ENCODE measurements around the gene DDTL. TPM values are rescaled to one million over a fixed set of nuclear protein-coding genes. Genes with fewer than 3 reads are reported as not detected.
"Not testable (repeated sequence)": the region's sequence is repeated elsewhere in the genome, so short reads cannot be mapped to it uniquely, and the experiment has no call there.

The DDTL gene
- polyA plus RNA-seq, 3 donors, result 0.25 to 0.41 TPM; not detected in 1

DNA sequence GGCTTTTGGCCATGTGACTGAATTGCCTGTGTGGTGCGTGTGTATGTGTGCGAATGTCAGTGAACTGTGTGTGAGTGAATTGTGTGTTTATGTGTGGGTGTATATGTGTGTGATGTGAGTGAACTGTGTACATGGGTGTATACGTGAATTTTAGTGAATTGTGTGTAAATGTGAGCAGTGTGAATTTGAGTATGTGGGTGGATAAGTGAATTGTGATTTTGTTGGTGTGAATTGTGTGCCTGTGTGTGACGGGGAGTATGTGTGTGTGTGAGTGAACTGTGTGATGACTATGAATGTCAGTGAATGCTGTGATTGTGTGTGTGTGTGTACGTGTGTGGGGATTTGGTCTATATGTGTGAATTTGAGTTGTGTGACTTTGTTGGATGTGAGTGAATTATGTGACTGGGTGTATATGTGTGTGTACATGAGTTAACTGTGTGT lies 3.5 kb downstream of the DDTL start:
- H3K36me3 ChIP-seq (replicated peaks in 1 of 2; ENCODE audit: control insufficient read depth in 1 of 2, insufficient read depth in 2 of 2, low read length in 2 of 2), result peaks cover 25 to 31% of the 10 kb centered on the region in 2 donors
- H3K9me3 Mint-ChIP-seq, result peaks cover 0 to 3% (median 0%) of the 10 kb centered on the region in 7 donors
- H3K4me1 Mint-ChIP-seq, result no peaks in the 10 kb centered on the region
- H3K27ac Mint-ChIP-seq, result peak overlapping the region in 2 of 7 donors; percentile 14 to 19
- H3K9ac ChIP-seq (ENCODE audit: insufficient read depth, low read length, poor library complexity, severe bottlenecking), result no peak overlapping the region
- peaks cover 30% of the 10 kb centered on the region for H4K20me1 ChIP-seq (ENCODE audit: insufficient read depth, low read length)
- H3K27ac ChIP-seq (ENCODE audit: low read depth in 1 of 2, low read length in 2 of 2), result no peak overlapping the region
- no peaks in the 10 kb centered on the region for H3K27me3 Mint-ChIP-seq (ENCODE audit: low read depth in 3 of 3)
- H3K36me3 Mint-ChIP-seq, result peaks cover 28 to 31% of the 10 kb centered on the region in 2 donors
- no peak overlapping the region for H3K4me2 ChIP-seq (replicated peaks; ENCODE audit: extremely low read depth, low read length, poor library complexity, severe bottlenecking)
- WGBS (ENCODE audit: insufficient coverage), result 90% methylated on average over 5 of the region's 5 CpGs
- no peak overlapping the region for H2AFZ ChIP-seq (ENCODE audit: insufficient read depth, low read depth, low read length, poor library complexity, severe bottlenecking)
- no peak overlapping the region for H3K4me3 Mint-ChIP-seq
- no peak for DNase-seq
- H3K4me1 ChIP-seq (ENCODE audit: control insufficient read depth in 1 of 2, insufficient read depth in 2 of 2, low read length in 2 of 2), result no peaks in the 10 kb centered on the region
- TF ChIP-seq, protein P1, sequence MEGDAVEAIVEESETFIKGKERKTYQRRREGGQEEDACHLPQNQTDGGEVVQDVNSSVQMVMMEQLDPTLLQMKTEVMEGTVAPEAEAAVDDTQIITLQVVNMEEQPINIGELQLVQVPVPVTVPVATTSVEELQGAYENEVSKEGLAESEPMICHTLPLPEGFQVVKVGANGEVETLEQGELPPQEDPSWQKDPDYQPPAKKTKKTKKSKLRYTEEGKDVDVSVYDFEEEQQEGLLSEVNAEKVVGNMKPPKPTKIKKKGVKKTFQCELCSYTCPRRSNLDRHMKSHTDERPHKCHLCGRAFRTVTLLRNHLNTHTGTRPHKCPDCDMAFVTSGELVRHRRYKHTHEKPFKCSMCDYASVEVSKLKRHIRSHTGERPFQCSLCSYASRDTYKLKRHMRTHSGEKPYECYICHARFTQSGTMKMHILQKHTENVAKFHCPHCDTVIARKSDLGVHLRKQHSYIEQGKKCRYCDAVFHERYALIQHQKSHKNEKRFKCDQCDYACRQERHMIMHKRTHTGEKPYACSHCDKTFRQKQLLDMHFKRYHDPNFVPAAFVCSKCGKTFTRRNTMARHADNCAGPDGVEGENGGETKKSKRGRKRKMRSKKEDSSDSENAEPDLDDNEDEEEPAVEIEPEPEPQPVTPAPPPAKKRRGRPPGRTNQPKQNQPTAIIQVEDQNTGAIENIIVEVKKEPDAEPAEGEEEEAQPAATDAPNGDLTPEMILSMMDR (IDR thresholded peaks at IDR 0.05), result no peak
- H3K79me2 ChIP-seq (ENCODE audit: insufficient read depth, low read length), result peaks cover 18% of the 10 kb centered on the region
- intact Hi-C loops (cut with micrococcal nuclease), result loop anchor here in 1 of 2 donors (5.0 kb wide), 2 partner anchors 43 to 58 kb away; no protein-coding TSS in a partner anchor
- peaks cover 0 to 4% of the 10 kb centered on the region in 2 donors for H3K9me3 ChIP-seq (replicated peaks in 1 of 2; ENCODE audit: control insufficient read depth in 1 of 2, insufficient read depth in 1 of 2, low read length in 2 of 2)
- no peaks in the 10 kb centered on the region for H3K27me3 ChIP-seq (ENCODE audit: control insufficient read depth in 2 of 2, insufficient read depth in 2 of 2, low read length in 2 of 2)
- no peak overlapping the region for H3K4me3 ChIP-seq (replicated peaks in 1 of 3; ENCODE audit: low read depth in 2 of 3, low read length in 3 of 3)

DNA sequence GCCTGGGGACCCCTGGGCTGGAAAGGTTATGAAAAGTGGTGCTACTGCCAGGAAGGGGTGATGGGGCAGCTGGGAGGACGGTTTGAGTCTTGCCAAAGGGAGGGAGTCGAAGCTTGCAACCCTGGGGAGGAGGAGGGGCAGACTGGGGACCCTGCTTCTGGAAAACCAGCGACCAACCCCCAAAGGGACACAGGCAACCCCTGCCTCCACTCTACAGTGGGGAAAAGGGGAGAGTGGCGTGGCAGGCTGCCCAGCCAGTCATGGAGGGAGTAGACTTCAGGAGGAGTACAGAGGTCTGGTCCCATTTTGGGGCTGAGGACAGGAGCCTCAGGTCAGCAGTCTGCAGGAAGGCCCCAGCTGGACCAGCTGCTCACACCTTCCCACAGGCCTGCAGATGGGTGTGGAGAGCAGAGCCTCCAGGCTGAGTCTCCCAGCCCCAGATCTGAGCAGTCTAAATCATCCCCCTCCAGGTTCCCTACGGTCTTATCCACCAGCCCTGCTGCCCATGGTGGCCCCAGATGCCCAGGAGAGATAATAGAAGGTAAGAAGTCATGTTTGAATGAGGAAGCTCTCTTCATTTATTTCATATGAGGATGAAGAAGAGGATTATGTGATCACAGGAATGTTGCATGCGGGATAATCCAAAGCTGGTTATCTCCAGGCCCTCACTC lies 4.3 kb downstream of the DDTL start:
- 100% methylated on average over 1 of the region's 6 CpGs for WGBS (ENCODE audit: insufficient coverage)
- H3K4me2 ChIP-seq (replicated peaks; ENCODE audit: extremely low read depth, low read length, poor library complexity, severe bottlenecking), result no peak overlapping the region
- peak overlapping the region in 3 of 7 donors; percentile 7 to 48 (median 37) for H3K27ac Mint-ChIP-seq
- no peak overlapping the region for H3K4me3 Mint-ChIP-seq
- H3K9me3 ChIP-seq (replicated peaks in 1 of 2; ENCODE audit: control insufficient read depth in 1 of 2, insufficient read depth in 1 of 2, low read length in 2 of 2), result peaks cover 0 to 4% of the 10 kb centered on the region in 2 donors
- H3K36me3 ChIP-seq (replicated peaks in 1 of 2; ENCODE audit: control insufficient read depth in 1 of 2, insufficient read depth in 2 of 2, low read length in 2 of 2), result peaks cover 25 to 31% of the 10 kb centered on the region in 2 donors
- TF ChIP-seq, protein P1 (IDR thresholded peaks at IDR 0.05), result no peak
- intact Hi-C loops (cut with micrococcal nuclease), result loop anchor here in 1 of 2 donors (5.0 kb wide), 2 partner anchors 44 to 59 kb away; no protein-coding TSS in a partner anchor
- no peak overlapping the region for H3K27ac ChIP-seq (ENCODE audit: low read depth in 1 of 2, low read length in 2 of 2)
- peaks cover 28 to 31% of the 10 kb centered on the region in 2 donors for H3K36me3 Mint-ChIP-seq
- no peak overlapping the region for H3K9ac ChIP-seq (ENCODE audit: insufficient read depth, low read length, poor library complexity, severe bottlenecking)
- H3K27me3 ChIP-seq (ENCODE audit: control insufficient read depth in 2 of 2, insufficient read depth in 2 of 2, low read length in 2 of 2), result no peaks in the 10 kb centered on the region
- H3K4me1 ChIP-seq (ENCODE audit: control insufficient read depth in 1 of 2, insufficient read depth in 2 of 2, low read length in 2 of 2), result no peaks in the 10 kb centered on the region
- H2AFZ ChIP-seq (ENCODE audit: insufficient read depth, low read depth, low read length, poor library complexity, severe bottlenecking), result no peak overlapping the region
- H3K4me3 ChIP-seq (replicated peaks in 1 of 3; ENCODE audit: low read depth in 2 of 3, low read length in 3 of 3), result no peak overlapping the region
- peaks cover 30% of the 10 kb centered on the region for H4K20me1 ChIP-seq (ENCODE audit: insufficient read depth, low read length)
- peaks cover 0 to 3% (median 0%) of the 10 kb centered on the region in 7 donors for H3K9me3 Mint-ChIP-seq
- H3K27me3 Mint-ChIP-seq (ENCODE audit: low read depth in 3 of 3), result no peaks in the 10 kb centered on the region
- H3K4me1 Mint-ChIP-seq, result no peaks in the 10 kb centered on the region
- H3K79me2 ChIP-seq (ENCODE audit: insufficient read depth, low read length), result peaks cover 18% of the 10 kb centered on the region
- DNase-seq, result no peak

DNA sequence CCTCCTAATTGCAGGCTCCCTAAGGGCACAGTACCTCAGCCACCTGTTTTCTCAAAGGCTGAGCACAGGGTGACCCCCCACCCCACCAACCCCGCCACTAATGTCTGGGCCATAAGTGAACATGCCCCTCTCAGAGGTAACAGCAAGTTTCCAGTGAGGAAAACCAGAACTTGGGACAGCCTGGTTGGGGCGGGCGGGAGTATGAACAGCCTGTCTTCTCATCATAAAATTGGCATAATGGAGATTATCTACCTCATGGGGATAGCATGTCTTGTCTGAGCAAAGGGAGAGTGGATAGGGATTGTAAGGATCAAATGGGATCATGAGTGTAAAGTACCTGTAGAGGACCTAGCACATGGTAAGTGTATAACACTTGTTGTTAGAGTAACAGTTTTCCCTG lies 5.2 kb downstream of the DDTL start:
- intact Hi-C loops (cut with micrococcal nuclease), result loop anchor here in 1 of 2 donors (5.0 kb wide), 2 partner anchors 45 to 60 kb away; no protein-coding TSS in a partner anchor
- H3K27ac Mint-ChIP-seq, result peak overlapping the region in 3 of 7 donors; percentile 11 to 50 (median 48)
- WGBS (ENCODE audit: insufficient coverage), result 100% methylated on average over 1 of the region's 3 CpGs

More for the DNA sequence above, 5.2 kb downstream of the DDTL start:
- H3K27me3 Mint-ChIP-seq (ENCODE audit: low read depth in 3 of 3); H3K9ac ChIP-seq (ENCODE audit: insufficient read depth, low read length, poor library complexity, severe bottlenecking); H3K9me3 Mint-ChIP-seq; H3K27ac ChIP-seq (ENCODE audit: low read depth in 1 of 2, low read length in 2 of 2); H3K4me1 ChIP-seq (ENCODE audit: control insufficient read depth in 1 of 2, insufficient read depth in 2 of 2, low read length in 2 of 2); H3K27me3 ChIP-seq (ENCODE audit: control insufficient read depth in 2 of 2, insufficient read depth in 2 of 2, low read length in 2 of 2); DNase-seq; H3K4me2 ChIP-seq (replicated peaks; ENCODE audit: extremely low read depth, low read length, poor library complexity, severe bottlenecking); H3K9me3 ChIP-seq (replicated peaks in 1 of 2; ENCODE audit: control insufficient read depth in 1 of 2, insufficient read depth in 1 of 2, low read length in 2 of 2); H3K4me3 Mint-ChIP-seq; H3K4me1 Mint-ChIP-seq; H3K4me3 ChIP-seq (replicated peaks in 1 of 3; ENCODE audit: low read depth in 2 of 3, low read length in 3 of 3); H2AFZ ChIP-seq (ENCODE audit: insufficient read depth, low read depth, low read length, poor library complexity, severe bottlenecking): not testable (repeated sequence)
- Histone ChIP-seq H3K79me2 (ENCODE audit: insufficient read depth, low read length) (peaks cover 18% of the 10 kb centered on the region), H3K36me3 (replicated peaks in 1 of 2; ENCODE audit: control insufficient read depth in 1 of 2, insufficient read depth in 2 of 2, low read length in 2 of 2) (peaks cover 25 to 31% of the 10 kb centered on the region in 2 donors), H4K20me1 (ENCODE audit: insufficient read depth, low read length) (peaks cover 30% of the 10 kb centered on the region)
- peaks cover 28 to 31% of the 10 kb centered on the region in 2 donors for H3K36me3 Mint-ChIP-seq

All from CD14-positive monocyte (primary cell).